ENCODE measurements around the gene LRRC1. TPM values are rescaled to one million over a fixed set of nuclear protein-coding genes. Genes with fewer than 3 reads are reported as not detected.
A peak's percentile ranks its signal among the peaks of the same experiment; 100 is the strongest.

LRRC1 gene
- total and polyA plus RNA-seq, 10 of the 15 experiments (the other 5 are each of a cell fraction or from before 2014, with no cell fraction given): 0.35 to 9.3 (median 0.63) TPM

DNA sequence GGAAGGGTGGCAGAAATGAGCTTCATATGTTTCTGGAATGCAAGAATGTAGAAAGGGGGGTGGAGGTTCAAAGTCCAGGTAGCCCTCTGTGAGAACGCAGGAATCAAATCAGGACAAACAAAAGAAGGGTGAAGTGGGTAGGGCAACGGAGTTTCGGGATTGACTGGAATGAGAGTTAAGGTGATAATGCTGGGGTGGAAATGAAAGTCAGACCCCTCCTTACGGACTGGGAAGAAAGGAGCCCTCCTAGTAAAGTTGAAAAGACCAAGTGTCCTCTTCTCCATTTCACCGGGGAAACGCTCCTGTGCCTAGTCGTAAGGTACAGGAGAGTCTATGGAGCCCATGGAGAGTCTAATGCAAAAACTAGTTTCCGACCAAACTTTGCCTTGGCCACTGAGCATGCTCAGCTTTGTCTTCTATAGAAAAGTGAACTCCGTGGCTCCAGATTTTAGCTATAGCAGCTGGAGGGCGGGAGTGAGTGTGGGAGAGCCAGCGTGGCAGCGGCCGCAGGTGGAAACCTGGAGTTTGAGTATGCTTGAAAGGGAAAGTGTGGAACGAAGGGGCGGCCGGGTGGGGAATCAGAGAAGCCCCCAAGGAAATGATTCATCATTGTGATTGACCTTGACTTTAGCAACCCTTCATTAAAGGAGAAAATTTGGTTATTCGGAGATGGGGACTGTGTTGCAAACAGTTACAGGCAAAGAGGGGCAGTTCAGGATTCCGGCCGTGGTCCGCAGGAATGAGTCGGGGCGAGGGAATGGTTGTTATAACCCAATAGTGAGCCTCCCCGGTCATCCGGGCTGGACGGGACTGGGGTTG is 1.3 kb upstream of the LRRC1 start:
- peak overlapping the region; percentile 72 for H3K4me3 ChIP-seq
- no peak overlapping the region for H3K27ac ChIP-seq (ENCODE audit: control insufficient read depth, insufficient read depth)
- H3K4me1 ChIP-seq (ENCODE audit: control insufficient read depth, insufficient read depth, low read length): peaks cover 7% of the 10 kb centered on the region; the same call in 1 of the 2 replicates
- peak overlapping the region; percentile 96 for H3K4me2 ChIP-seq (ENCODE audit: control insufficient read depth, insufficient read depth)
- H4K20me1 ChIP-seq (ENCODE audit: control insufficient read depth, insufficient read depth): no peaks in the 10 kb centered on the region
- H3K9me3 ChIP-seq (replicated peaks; ENCODE audit: control insufficient read depth, insufficient read depth, low read length): no peaks in the 10 kb centered on the region
- FAIRE-seq: no peak
- peaks cover 0 to 5% of the 10 kb centered on the region in 2 experiments; a peak in 1 of 4 replicates for H3K27me3 ChIP-seq (replicated peaks in 1 of 2; ENCODE audit: control insufficient read depth in 2 of 2, insufficient read depth in 2 of 2, low read length in 1 of 2)
- no TSS peak for BruUV-seq (replicated peaks)
- ChIA-PET SMC1A (ENCODE audit: uncharacterized antibody, unreplicated experiment) (interaction anchor here (0.8 to 4.1 kb wide), 4 partner anchors 150 to 300 kb away, joined by 3 to 15 read pairs (median 3); no protein-coding TSS in a partner anchor), RAD21 (ENCODE audit: unreplicated experiment) (interaction anchor here (1.5 to 3.1 kb wide), 2 partner anchors 20 to 163 kb away, joined by 5 to 43 read pairs; no protein-coding TSS in a partner anchor), CTCF (interaction anchor here (1.0 to 2.6 kb wide), 4 partner anchors 17 to 163 kb away, joined by 3 to 18 read pairs (median 4); no protein-coding TSS in a partner anchor), POLR2A (no interaction called here)
- in situ Hi-C loops (cut with MboI) (no loop called here), intact Hi-C loops (cut with micrococcal nuclease; ENCODE audit: unreplicated experiment) (loop anchor here (1.0 to 10.0 kb wide), 3 partner anchors 121 to 246 kb away; partner anchors contain the start of gene GCLC)
- TF ChIP-seq NR2C2 (IDR thresholded peaks at IDR 0.05; ENCODE audit: borderline replicate concordance, control insufficient read depth, insufficient read length, low read depth): no peak
- TF ChIP-seq IKZF2 (IDR thresholded peaks at IDR 0.05): peak in 1 of 2 experiments; percentile 8; a peak in 1 of 4 replicates
- TF ChIP-seq, protein P1, sequence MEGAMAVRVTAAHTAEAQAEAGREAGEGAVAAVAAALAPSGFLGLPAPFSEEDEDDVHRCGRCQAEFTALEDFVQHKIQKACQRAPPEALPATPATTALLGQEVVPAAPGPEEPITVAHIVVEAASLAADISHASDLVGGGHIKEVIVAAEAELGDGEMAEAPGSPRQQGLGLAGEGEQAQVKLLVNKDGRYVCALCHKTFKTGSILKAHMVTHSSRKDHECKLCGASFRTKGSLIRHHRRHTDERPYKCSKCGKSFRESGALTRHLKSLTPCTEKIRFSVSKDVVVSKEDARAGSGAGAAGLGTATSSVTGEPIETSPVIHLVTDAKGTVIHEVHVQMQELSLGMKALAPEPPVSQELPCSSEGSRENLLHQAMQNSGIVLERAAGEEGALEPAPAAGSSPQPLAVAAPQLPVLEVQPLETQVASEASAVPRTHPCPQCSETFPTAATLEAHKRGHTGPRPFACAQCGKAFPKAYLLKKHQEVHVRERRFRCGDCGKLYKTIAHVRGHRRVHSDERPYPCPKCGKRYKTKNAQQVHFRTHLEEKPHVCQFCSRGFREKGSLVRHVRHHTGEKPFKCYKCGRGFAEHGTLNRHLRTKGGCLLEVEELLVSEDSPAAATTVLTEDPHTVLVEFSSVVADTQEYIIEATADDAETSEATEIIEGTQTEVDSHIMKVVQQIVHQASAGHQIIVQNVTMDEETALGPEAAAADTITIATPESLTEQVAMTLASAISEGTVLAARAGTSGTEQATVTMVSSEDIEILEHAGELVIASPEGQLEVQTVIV (IDR thresholded peaks at IDR 0.05; ENCODE audit: borderline replicate concordance, partially characterized antibody): peak; percentile 18
- TF ChIP-seq, protein P2, sequence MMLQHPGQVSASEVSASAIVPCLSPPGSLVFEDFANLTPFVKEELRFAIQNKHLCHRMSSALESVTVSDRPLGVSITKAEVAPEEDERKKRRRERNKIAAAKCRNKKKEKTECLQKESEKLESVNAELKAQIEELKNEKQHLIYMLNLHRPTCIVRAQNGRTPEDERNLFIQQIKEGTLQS (IDR thresholded peaks at IDR 0.05; ENCODE audit: borderline replicate concordance, extremely low read depth, low read depth, low read length): no peak
- TF ChIP-seq, protein P3, sequence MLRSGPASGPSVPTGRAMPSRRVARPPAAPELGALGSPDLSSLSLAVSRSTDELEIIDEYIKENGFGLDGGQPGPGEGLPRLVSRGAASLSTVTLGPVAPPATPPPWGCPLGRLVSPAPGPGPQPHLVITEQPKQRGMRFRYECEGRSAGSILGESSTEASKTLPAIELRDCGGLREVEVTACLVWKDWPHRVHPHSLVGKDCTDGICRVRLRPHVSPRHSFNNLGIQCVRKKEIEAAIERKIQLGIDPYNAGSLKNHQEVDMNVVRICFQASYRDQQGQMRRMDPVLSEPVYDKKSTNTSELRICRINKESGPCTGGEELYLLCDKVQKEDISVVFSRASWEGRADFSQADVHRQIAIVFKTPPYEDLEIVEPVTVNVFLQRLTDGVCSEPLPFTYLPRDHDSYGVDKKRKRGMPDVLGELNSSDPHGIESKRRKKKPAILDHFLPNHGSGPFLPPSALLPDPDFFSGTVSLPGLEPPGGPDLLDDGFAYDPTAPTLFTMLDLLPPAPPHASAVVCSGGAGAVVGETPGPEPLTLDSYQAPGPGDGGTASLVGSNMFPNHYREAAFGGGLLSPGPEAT (IDR thresholded peaks at IDR 0.05; ENCODE audit: low read depth): peak; percentile 74
- TF ChIP-seq IKZF1 (conservative IDR thresholded peaks at IDR 0.05): peak; percentile 10
- peak; percentile 80 for TF ChIP-seq SP1 (IDR thresholded peaks at IDR 0.05; ENCODE audit: low read depth, low read length)
- peak; percentile 59 for TF ChIP-seq NRF1 (conservative IDR thresholded peaks at IDR 0.05; ENCODE audit: low read depth, low read length)
- TF ChIP-seq, protein P4, sequence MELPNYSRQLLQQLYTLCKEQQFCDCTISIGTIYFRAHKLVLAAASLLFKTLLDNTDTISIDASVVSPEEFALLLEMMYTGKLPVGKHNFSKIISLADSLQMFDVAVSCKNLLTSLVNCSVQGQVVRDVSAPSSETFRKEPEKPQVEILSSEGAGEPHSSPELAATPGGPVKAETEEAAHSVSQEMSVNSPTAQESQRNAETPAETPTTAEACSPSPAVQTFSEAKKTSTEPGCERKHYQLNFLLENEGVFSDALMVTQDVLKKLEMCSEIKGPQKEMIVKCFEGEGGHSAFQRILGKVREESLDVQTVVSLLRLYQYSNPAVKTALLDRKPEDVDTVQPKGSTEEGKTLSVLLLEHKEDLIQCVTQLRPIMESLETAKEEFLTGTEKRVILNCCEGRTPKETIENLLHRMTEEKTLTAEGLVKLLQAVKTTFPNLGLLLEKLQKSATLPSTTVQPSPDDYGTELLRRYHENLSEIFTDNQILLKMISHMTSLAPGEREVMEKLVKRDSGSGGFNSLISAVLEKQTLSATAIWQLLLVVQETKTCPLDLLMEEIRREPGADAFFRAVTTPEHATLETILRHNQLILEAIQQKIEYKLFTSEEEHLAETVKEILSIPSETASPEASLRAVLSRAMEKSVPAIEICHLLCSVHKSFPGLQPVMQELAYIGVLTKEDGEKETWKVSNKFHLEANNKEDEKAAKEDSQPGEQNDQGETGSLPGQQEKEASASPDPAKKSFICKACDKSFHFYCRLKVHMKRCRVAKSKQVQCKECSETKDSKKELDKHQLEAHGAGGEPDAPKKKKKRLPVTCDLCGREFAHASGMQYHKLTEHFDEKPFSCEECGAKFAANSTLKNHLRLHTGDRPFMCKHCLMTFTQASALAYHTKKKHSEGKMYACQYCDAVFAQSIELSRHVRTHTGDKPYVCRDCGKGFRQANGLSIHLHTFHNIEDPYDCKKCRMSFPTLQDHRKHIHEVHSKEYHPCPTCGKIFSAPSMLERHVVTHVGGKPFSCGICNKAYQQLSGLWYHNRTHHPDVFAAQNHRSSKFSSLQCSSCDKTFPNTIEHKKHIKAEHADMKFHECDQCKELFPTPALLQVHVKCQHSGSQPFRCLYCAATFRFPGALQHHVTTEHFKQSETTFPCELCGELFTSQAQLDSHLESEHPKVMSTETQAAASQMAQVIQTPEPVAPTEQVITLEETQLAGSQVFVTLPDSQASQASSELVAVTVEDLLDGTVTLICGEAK (IDR thresholded peaks at IDR 0.05; ENCODE audit: borderline replicate concordance): peak; percentile 33; the same call in 1 of the 2 replicates
- 0 out of 2 replicates have a peak overlapping the region, but pooled peaks have one; percentile 16 for H3K9ac ChIP-seq (ENCODE audit: control insufficient read depth, insufficient read depth, low read length)
- no peak for DNase-seq (ENCODE audit: low read depth, low spot score)
- H3K36me3 ChIP-seq (ENCODE audit: control insufficient read depth in 2 of 2, insufficient read depth in 2 of 2, low read length in 1 of 2): no peaks in the 10 kb centered on the region
- 5% methylated on average over 25 of the region's 25 CpGs for whole genome bisulfite sequencing (ENCODE audit: insufficient coverage, insufficient replicate concordance, low lambda C conversion rate, missing lambda C conversion rate)
- H2AFZ ChIP-seq (ENCODE audit: control insufficient read depth, low read depth, low read length): peak overlapping the region; percentile 82
- peak; percentile 56 for ATAC-seq
- H3K79me2 ChIP-seq (ENCODE audit: control insufficient read depth, insufficient read depth, low read length): no peaks in the 10 kb centered on the region

All from GM12878 (cell line).